GDM1 (cell line): ENCODE results near the gene SMIM1.

Experiments
- DNase-seq: peaks from one replicate; lab custom pipeline; 2025; lab: John Stamatoyannopoulos, UW

Gene SMIM1

DNA sequence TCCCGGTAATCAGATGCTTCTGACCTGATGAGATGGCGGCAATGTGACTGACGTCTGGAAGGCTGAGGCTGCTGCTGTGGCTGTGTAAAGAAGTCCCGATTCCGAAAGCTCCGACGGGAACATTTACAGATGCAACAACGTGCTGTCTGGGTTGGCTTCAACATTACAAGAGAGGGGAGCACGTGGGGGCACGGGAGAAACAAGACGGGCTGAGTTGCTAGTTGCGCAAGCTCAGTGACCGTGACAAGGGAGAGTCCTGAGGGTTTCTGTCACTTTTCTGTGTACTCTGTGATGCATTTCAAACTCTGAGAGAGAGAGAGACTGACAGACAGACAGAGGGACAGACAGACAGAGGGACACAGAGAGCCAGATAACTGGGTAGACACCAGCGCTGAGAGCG is 49.4 kb downstream of the SMIM1 start:
- DNase-seq = no peak

DNA sequence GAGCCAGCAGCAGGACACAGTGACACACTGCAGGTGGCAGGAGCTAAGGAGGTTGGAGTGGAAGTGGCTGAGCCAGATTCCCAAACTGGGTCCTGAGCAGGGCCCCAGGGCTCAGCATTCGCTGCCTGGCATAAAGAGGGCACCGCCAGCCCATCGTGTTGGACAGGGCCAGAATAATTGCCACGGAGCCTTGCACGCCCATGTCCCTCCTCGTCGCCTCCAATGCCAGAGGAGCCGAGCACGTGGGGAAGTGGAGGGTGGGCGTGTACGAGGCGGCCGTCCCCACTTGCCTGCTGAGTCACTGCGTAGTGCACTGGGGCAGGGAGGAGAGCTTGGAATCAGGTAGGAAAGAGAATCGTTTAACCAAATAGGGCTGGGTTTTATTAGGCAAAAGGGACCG is 49.9 kb downstream of the SMIM1 start:
- no peak for DNase-seq

DNA sequence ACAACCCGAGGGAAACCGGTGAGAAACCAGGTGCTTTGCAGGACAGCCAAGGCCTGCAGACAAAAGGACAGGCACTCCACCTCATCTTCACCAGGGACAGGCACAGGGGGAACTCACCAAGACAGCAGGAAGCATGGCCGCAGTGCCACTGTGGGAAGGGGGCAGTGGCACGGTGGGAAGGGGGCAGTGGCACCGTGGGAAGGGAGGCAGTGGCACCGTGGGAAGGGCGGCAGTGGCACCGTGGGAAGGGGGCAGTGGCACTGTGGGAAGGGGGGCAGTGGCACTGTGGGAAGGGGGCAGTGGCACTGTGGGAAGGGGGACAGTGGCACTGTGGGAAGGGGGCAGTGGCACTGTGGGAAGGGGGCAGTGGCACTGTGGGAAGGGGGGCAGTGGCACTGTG is 52.1 kb downstream of the SMIM1 start:
- no peak for DNase-seq

DNA sequence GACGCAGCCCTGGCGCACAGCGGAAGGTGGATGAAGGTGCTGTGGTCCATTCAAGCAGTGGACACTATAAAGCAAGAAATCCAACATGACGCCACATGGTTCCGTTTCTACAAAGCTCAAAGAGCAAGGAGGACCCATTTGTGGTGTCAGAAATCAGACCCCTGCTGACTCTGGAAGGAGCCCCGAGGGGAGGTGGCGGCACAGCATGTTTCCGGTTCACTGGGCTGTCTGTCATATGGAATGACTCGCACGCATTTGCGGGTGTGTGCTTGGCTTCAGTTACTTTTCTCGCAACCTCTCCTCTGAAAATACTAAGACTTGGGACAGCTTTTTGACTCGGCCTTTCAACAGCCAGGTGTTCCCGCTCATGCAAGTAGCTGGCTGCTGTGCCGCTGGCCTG is 52.8 kb downstream of the SMIM1 start:
- no peak for DNase-seq
